OCI-LY1 (cell line): ENCODE measurements around the gene GLRX5.

ENCODE experiments used
- H2AFZ ChIP-seq: fragments of 200-600 bp; sonication (generic), shearing (Covaris generic); 2 replicates; pipeline ENCODE4 v1.6.0; 2014; ENCODE audit warnings: antibody characterized with exemption, mild to moderate bottlenecking, low read length
- H3F3A ChIP-seq: fragments of 200-600 bp; sonication (generic), shearing (Covaris generic); 2 replicates; pipeline ENCODE4 v1.6.0; 2014; ENCODE audit warnings: mild to moderate bottlenecking, antibody characterized with exemption, low read length, moderate library complexity; ENCODE audit not compliant: insufficient read depth
- H3K27ac ChIP-seq: fragments of 200-600 bp; sonication (generic); 2 replicates; pipeline ENCODE4 v1.5.1; 2014; ENCODE audit warnings: low read length, mixed run types, mild to moderate bottlenecking, low read depth; ENCODE audit not compliant: poor library complexity, severe bottlenecking
- H3K27me3 ChIP-seq: fragments of 200-600 bp; sonication (generic); 2 replicates; pipeline ENCODE4 v1.6.0; 2014; ENCODE audit warnings: antibody characterized with exemption, mild to moderate bottlenecking, low read length, moderate library complexity; ENCODE audit not compliant: insufficient read depth
- H3K36me3 ChIP-seq: fragments of 200-600 bp; sonication (generic); 2 replicates; pipeline ENCODE4 v1.6.1; 2014; ENCODE audit warnings: mild to moderate bottlenecking, antibody characterized with exemption, low read length, moderate library complexity, mixed read lengths; ENCODE audit not compliant: insufficient read depth
- H3K4me1 ChIP-seq: fragments of 200-600 bp; sonication (generic); 2 replicates; pipeline ENCODE4 v1.5.1; 2014; ENCODE audit warnings: mild to moderate bottlenecking, low read length, moderate library complexity; ENCODE audit not compliant: insufficient read depth, severe bottlenecking
- H3K4me2 ChIP-seq: fragments of 200-600 bp; sonication (generic), shearing (Covaris generic); 2 replicates; pipeline ENCODE4 v1.6.1; 2014; ENCODE audit warnings: low read length
- H3K4me3 ChIP-seq: fragments of 200-600 bp; sonication (generic); 2 replicates; pipeline ENCODE4 v1.5.1; 2014; ENCODE audit warnings: low read length, low read depth, mild to moderate bottlenecking, mixed read lengths; ENCODE audit not compliant: poor library complexity, severe bottlenecking
- H3K79me2 ChIP-seq: fragments of 200-600 bp; shearing (Covaris generic); 2 replicates; pipeline ENCODE4 v1.6.1; 2016; ENCODE audit warnings: mixed run types, low read length, mixed read lengths; ENCODE audit not compliant: insufficient read depth
- H3K9ac ChIP-seq: fragments of 200-600 bp; sonication (generic), shearing (Covaris generic); 2 replicates; pipeline ENCODE4 v1.6.1; 2014; ENCODE audit warnings: mild to moderate bottlenecking, low read length, mixed read lengths
- H3K9me2 ChIP-seq: fragments of 200-600 bp; sonication (generic), shearing (Covaris generic); 2 replicates; pipeline ENCODE4 v1.6.1; 2014; ENCODE audit warnings: low read depth, mild to moderate bottlenecking, low read length, mixed read lengths
- H3K9me3 ChIP-seq: fragments of 200-600 bp; shearing (Covaris generic); 2 replicates; pipeline ENCODE4 v1.6.1; 2014; ENCODE audit warnings: low read length, mixed read lengths
- H4K20me1 ChIP-seq: fragments of 200-600 bp; sonication (generic), shearing (Covaris generic); 2 replicates; pipeline ENCODE4 v1.6.0; 2016; ENCODE audit warnings: mild to moderate bottlenecking, low read length; ENCODE audit not compliant: insufficient read depth
- CTCF ChIP-seq: fragments of 200-600 bp; sonication (generic), shearing (Covaris generic); IDR thresholded peaks from 2 replicates; pipeline ENCODE4 v1.5.1; 2017; ENCODE audit warnings: mild to moderate bottlenecking, antibody characterized with exemption, low read length, moderate library complexity, mixed read lengths
- EZH2 ChIP-seq: fragments of 200-600 bp; sonication (generic), shearing (Covaris generic); IDR thresholded peaks from 2 replicates; pipeline ENCODE4 v1.8.0; 2017; ENCODE audit warnings: borderline replicate concordance, mixed run types, mild to moderate bottlenecking, antibody characterized with exemption, low read length, moderate library complexity, mixed read lengths

GLRX5 gene

GRCh38 chr14:95537298-95538089 is 2.6 kb downstream of the GLRX5 start:
- TF ChIP-seq CTCF (no peak), EZH2 (no peak)
- no peaks in the 10 kb centered on the region for H3K27me3 ChIP-seq
- H3K9me2 ChIP-seq = no peaks in the 10 kb centered on the region
- H3K9me3 ChIP-seq = no peaks in the 10 kb centered on the region
- H2AFZ ChIP-seq = no peak overlapping the region
- H3K79me2 ChIP-seq = peaks cover 88% of the 10 kb centered on the region
- H3K27ac ChIP-seq = no peak overlapping the region
- peaks cover 3% of the 10 kb centered on the region for H3K36me3 ChIP-seq
- peak overlapping the region; percentile 98; the same call in 1 of the 2 replicates for H3K4me2 ChIP-seq
- H3K4me3 ChIP-seq = peak overlapping the region; percentile 92
- H3K4me1 ChIP-seq = peaks cover 59% of the 10 kb centered on the region
- H3K9ac ChIP-seq = no peak overlapping the region
- no peaks in the 10 kb centered on the region for H4K20me1 ChIP-seq
- no peaks in the 10 kb centered on the region for H3F3A ChIP-seq

- no peaks in the 10 kb centered on the region for H3F3A ChIP-seq
- H3K36me3 ChIP-seq = peaks cover 2% of the 10 kb centered on the region; the same call in 1 of the 2 replicates
- no peak overlapping the region for H3K27ac ChIP-seq
- no peak overlapping the region for H3K9ac ChIP-seq
- no peaks in the 10 kb centered on the region for H3K27me3 ChIP-seq
- no peaks in the 10 kb centered on the region for H4K20me1 ChIP-seq
- no peak overlapping the region for H3K4me3 ChIP-seq
- no peak for TF ChIP-seq CTCF
- TF ChIP-seq EZH2 = no peak
- H2AFZ ChIP-seq = no peak overlapping the region
- peaks cover 80% of the 10 kb centered on the region for H3K79me2 ChIP-seq
- H3K9me2 ChIP-seq = no peaks in the 10 kb centered on the region
- H3K4me1 ChIP-seq = peaks cover 50% of the 10 kb centered on the region
- H3K4me2 ChIP-seq = no peak overlapping the region; the same call in 1 of the 2 replicates
- no peaks in the 10 kb centered on the region for H3K9me3 ChIP-seq
Measured at GRCh38 chr14:95538801-95539509, 4.1 kb downstream of the GLRX5 start.

GRCh38 chr14:95540236-95540855 is 5.5 kb downstream of the GLRX5 start:
- peaks cover 76% of the 10 kb centered on the region for H3K79me2 ChIP-seq
- H3K4me1 ChIP-seq = peaks cover 50% of the 10 kb centered on the region
- peaks cover 15% of the 10 kb centered on the region; the same call in 1 of the 2 replicates for H3K36me3 ChIP-seq
- H4K20me1 ChIP-seq = no peaks in the 10 kb centered on the region
- H3K4me2 ChIP-seq = no peak overlapping the region
- H3K27me3 ChIP-seq = no peaks in the 10 kb centered on the region
- H3K4me3 ChIP-seq = no peak overlapping the region
- H3F3A ChIP-seq = no peaks in the 10 kb centered on the region
- H3K9me3 ChIP-seq = no peaks in the 10 kb centered on the region
- no peak overlapping the region for H3K27ac ChIP-seq
- no peaks in the 10 kb centered on the region for H3K9me2 ChIP-seq
- no peak overlapping the region for H2AFZ ChIP-seq
- no peak overlapping the region for H3K9ac ChIP-seq
- TF ChIP-seq CTCF = no peak
- TF ChIP-seq EZH2 = no peak
